Stimulated activated effector memory CD8-positive, alpha-beta T cell treated with anti-CD3 and anti-CD28 coated beads, Interleukin-12 subunit alpha, Interleukin-12 subunit beta, amount 100 ng/mL, for 72 hours (primary cell): ENCODE measurements around the gene ENOX1.

Experiments used
- ATAC-seq: fragments of 150-1000 bp; cut with Tn5 transposase; 2 replicates; pipeline ENCODE4 v1.10.0; 2021
- DNase-seq, 2 donors: peaks; one replicate each; pipeline ENCODE4 v3.0.0; 2021 to 2022; ENCODE audit warnings: low spot score in 2 of 2
- H3K27ac Mint-ChIP-seq: one replicate; pipeline ENCODE4 v1.8.0; 2022; ENCODE audit warnings: mild to moderate bottlenecking, mixed read lengths
- H3K36me3 Mint-ChIP-seq: one replicate; pipeline ENCODE4 v1.8.0; 2022; ENCODE audit warnings: mild to moderate bottlenecking, mixed read lengths
- H3K4me1 Mint-ChIP-seq: one replicate; pipeline ENCODE4 v1.8.0; 2022; ENCODE audit warnings: mixed read lengths
- H3K4me3 Mint-ChIP-seq: one replicate; pipeline ENCODE4 v1.8.0; 2022; ENCODE audit warnings: mild to moderate bottlenecking, mixed read lengths
- H3K9me3 Mint-ChIP-seq: one replicate; pipeline ENCODE4 v1.8.0; 2022; ENCODE audit warnings: mixed read lengths

The ENOX1 gene

DNA sequence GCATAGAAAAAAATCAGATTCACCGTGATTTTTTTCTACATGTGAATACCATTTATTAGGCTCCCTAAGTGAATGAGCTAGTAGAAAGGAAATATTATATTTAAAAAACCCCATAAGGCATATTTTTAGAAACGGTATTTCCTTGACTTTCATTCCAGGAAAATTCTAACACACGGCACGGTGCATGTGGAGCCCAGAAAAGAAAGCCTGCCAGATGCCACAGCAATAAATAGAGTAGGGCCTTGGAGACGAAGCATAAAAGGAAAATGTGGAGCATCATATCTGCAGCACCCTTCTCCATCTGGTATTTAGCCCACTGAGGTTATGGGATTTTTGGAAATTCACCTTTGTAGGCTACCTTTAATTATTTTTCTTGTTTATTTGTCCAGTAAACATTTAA is 314.4 kb downstream of the ENOX1 start:
- Mint-ChIP-seq H3K9me3 (no peaks in the 10 kb centered on the region), H3K4me3 (no peak overlapping the region), H3K27ac (no peak overlapping the region), H3K4me1 (no peaks in the 10 kb centered on the region), H3K36me3 (no peaks in the 10 kb centered on the region)
- ATAC-seq (no peak), DNase-seq (no peak)

DNA sequence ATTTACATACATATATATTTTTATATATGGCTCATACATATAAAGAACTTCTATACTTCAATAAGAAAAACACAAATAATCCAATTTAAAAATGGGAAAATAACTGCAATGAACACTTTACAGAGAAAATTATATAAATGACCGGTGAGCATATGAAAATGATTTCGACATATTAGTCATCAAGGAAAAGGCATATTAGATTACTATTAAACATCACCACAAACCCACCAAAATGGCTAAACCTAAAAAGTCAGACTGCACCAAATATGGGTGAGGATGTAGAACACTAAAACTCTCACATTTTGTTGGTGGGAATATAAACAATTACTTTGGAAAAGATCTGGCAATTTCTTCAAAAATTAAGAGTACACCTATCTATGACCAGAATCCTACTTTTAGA is 316.2 kb downstream of the ENOX1 start:
- H3K36me3 Mint-ChIP-seq = no peaks in the 10 kb centered on the region
- H3K27ac Mint-ChIP-seq = no peak overlapping the region
- ATAC-seq (no peak), DNase-seq (no peak)
- H3K4me3 Mint-ChIP-seq = no peak overlapping the region
- H3K9me3 Mint-ChIP-seq = no peaks in the 10 kb centered on the region
- H3K4me1 Mint-ChIP-seq = no peaks in the 10 kb centered on the region

DNA sequence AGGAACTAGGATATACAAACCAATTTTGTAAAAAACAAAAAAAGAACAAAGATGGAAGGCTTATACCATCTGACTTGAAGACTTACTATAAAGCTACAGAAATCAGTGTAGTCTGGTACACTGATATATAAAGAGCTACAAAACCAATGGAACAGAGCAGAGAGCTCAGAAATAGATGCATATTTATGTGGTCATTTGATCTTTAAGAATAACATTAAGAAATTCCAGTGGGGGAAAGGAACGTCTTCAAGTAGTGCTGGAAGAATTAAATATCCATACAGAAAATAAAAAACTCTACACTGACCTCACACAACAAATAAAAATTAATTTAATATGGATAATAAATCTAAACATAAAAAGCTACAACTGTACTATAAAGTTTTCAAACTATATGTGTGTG is 317.0 kb downstream of the ENOX1 start:
- Mint-ChIP-seq H3K4me1 (no peaks in the 10 kb centered on the region), H3K9me3 (no peaks in the 10 kb centered on the region), H3K27ac (no peak overlapping the region), H3K36me3 (no peaks in the 10 kb centered on the region), H3K4me3 (no peak overlapping the region)
- no peak for ATAC-seq
- no peak for DNase-seq

DNA sequence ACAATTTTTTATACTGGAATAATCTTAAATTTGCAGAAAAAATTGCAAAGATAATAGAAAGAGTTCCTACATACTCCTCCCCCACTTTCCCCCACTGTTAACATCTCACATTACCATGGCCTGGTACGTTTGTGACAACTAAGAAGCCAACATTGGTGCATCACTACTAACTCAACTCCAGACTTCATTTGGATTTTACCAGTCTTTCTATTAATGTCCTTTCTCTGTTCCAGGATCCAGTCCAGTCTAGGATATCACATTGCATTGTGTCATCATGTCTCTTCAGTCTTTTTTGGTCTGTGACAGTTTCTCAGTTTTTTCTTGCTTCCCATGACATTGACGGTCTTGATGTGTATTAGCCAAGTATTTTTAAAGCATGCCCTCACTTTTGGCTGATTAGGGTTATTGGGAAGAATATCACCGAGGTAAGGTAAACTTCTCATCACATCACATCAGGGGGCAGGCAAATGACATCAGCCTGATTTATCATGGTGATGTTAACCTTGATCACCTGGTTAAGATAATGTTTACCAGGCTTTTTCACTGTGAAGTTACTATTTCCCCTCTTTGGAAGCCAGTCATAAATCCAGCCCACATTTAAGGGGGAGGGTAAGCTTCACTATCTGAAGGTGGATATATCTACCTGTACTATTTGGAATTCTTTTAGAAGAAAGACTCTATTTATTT is 322.1 kb downstream of the ENOX1 start:
- Mint-ChIP-seq H3K36me3 (no peaks in the 10 kb centered on the region), H3K4me1 (no peaks in the 10 kb centered on the region), H3K9me3 (no peaks in the 10 kb centered on the region), H3K4me3 (no peak overlapping the region), H3K27ac (no peak overlapping the region)
- no peak for DNase-seq
- ATAC-seq = no peak

DNA sequence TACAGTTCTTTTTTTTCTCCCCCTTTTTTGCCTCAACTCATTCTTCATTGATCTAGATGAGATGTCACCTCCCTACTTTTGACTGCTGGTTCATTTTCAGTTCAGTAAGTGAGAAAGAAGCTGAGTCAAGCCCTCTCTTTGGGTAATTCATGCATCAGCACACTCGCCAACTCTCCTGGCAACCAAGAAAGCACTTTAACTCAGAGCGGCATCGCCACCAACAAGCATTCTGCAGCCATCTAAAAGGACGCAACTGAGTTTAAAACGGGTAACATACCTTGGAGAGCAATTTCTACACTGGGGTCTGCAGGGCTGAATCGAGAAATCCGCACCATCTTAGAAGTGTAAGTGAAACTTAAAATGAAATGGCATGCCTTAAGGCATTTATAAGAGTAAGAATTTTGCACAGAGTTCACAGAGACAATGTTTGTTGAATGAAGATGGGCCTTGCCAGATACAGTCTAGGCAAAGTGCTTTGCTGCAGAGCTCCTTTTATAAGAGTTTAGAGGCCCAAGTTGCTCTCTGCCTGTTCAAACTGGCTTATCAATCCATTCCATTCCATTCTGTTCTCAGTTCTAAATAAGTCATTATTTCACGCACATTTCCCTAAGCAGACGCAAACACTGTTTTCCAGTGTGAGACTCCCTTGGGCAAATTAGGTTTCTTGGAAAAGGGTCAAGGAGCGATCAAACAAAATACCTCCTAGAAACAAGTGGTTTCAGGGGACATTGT is 338.0 kb downstream of the ENOX1 start:
- ATAC-seq = no peak
- no peak for DNase-seq
- no peaks in the 10 kb centered on the region for H3K9me3 Mint-ChIP-seq
- H3K27ac Mint-ChIP-seq = no peak overlapping the region
- no peaks in the 10 kb centered on the region for H3K36me3 Mint-ChIP-seq
- H3K4me1 Mint-ChIP-seq = no peaks in the 10 kb centered on the region
- no peak overlapping the region for H3K4me3 Mint-ChIP-seq

DNA sequence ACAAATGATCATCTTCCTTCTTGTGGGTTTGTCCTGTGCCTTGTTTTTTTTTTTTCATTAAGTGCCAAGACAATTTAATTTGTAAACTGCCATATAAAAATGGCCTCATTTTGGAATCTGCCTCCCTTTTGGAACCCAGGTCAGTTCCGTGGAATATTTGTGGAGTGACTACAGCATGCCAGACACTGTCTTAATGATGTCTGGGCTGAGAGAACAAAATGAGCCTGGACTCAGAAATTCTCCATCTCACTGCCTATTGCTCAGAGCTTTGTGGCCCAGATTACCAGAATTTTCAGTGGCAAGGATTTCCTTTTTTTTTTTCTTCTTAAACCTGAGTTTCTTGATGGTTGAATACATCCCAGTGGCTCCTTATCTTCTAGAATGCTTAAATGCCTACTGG is 340.6 kb downstream of the ENOX1 start:
- no peaks in the 10 kb centered on the region for H3K9me3 Mint-ChIP-seq

DNA sequence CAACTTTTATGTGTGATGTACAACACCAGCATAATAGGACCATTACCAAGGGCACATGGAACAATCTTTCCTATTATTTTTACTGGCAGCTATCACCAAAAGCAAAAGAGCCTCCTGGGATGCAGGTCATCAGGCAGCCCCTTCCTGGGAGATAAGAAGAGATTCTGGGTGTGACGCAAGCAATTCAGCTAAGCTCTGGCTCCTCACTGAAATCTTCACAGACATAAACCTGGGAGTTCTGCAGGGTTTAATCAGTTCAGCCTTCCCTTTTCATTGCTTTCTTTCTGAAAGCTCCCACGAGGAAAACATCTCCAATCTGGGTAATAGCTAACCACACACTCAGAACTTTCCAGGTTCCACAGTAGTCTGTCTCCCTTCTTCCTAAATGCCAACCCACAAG is 341.1 kb downstream of the ENOX1 start:
- DNase-seq = no peak
- ATAC-seq = no peak
- no peaks in the 10 kb centered on the region for H3K9me3 Mint-ChIP-seq
- H3K4me3 Mint-ChIP-seq = no peak overlapping the region
- H3K27ac Mint-ChIP-seq = no peak overlapping the region
- H3K36me3 Mint-ChIP-seq = no peaks in the 10 kb centered on the region
- no peaks in the 10 kb centered on the region for H3K4me1 Mint-ChIP-seq

More for the DNA sequence above, 340.6 kb downstream of the ENOX1 start:
- H3K36me3 Mint-ChIP-seq = no peaks in the 10 kb centered on the region
- no peak overlapping the region for H3K27ac Mint-ChIP-seq
- no peak overlapping the region for H3K4me3 Mint-ChIP-seq
- ATAC-seq (no peak), DNase-seq (no peak)
- no peaks in the 10 kb centered on the region for H3K4me1 Mint-ChIP-seq

DNA sequence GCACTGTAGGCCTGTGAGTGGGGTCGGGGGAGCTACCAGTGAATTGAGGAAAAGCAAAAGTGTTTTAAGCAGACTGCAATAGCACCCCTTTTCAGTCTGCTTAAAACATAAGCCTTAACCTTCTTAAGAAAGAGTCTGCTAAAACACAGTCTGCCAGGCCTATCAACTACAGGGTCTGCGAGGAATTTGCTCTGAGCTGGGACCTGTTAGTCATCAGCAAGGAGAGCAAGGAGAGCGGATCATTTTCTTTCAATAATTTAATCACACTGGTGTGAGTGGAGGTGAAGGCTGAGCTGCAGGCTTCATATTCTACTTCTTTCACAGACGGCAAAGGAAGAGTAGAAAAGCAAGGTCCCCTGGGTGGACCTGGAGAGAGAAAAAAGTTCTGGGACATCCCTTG is 342.7 kb downstream of the ENOX1 start:
- no peak for DNase-seq

DNA sequence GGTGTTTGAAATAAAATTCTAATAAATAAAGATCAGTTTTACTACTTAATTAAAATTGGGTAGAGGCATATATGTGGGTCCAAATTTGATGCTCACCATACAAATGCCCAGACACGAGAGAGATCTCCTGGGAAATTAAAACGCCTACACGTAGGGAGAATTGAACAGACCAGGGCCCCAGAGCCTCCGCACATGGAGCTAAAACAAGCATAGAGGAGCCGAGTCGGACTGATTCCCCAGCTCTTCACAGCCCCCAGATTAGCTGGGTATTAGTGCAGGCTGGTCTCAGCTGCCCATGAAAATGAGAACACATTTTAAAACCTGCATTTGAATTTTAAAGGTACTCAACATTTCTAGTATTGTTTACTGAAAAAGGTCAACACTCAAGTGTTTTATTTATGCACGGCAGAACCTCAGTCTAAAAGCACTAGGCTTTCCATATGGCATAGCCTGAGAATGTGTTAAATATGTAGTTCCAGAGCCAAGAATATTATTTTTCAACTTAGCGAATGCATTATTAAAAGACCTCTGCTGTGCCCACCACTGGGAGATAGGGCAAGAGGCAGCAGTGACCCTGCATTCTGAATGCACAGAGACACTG is 344.8 kb downstream of the ENOX1 start:
- Mint-ChIP-seq H3K36me3 (no peaks in the 10 kb centered on the region), H3K27ac (no peak overlapping the region), H3K4me1 (no peaks in the 10 kb centered on the region), H3K4me3 (no peak overlapping the region), H3K9me3 (no peaks in the 10 kb centered on the region)
- ATAC-seq (no peak), DNase-seq (no peak)

More for the DNA sequence above, 342.7 kb downstream of the ENOX1 start:
- no peaks in the 10 kb centered on the region for H3K4me1 Mint-ChIP-seq
- H3K27ac Mint-ChIP-seq = no peak overlapping the region
- no peak for ATAC-seq
- no peaks in the 10 kb centered on the region for H3K9me3 Mint-ChIP-seq
- no peak overlapping the region for H3K4me3 Mint-ChIP-seq
- no peaks in the 10 kb centered on the region for H3K36me3 Mint-ChIP-seq

DNA sequence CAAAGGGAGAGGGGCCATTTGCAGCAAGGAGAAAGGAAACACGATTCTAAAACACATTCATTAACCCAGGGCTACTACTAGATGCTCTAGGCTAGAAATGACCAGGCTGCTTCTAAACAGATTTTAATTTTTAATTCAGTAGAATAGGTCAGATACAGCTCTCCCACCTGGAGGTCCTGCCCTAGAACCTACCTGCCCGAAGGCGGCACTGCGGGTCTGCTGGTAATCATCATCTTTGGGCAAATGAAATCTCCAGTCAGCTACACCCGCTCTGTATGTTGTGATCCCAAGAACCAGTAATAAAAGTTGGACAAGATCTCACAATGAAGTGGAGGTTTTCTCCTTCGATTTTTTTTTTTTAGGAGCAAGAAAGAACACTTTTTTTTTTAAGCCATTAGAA is 345.3 kb downstream of the ENOX1 start:
- DNase-seq (no peak), ATAC-seq (no peak)
- Mint-ChIP-seq H3K4me1 (no peaks in the 10 kb centered on the region), H3K4me3 (no peak overlapping the region), H3K9me3 (no peaks in the 10 kb centered on the region), H3K27ac (no peak overlapping the region), H3K36me3 (no peaks in the 10 kb centered on the region)

DNA sequence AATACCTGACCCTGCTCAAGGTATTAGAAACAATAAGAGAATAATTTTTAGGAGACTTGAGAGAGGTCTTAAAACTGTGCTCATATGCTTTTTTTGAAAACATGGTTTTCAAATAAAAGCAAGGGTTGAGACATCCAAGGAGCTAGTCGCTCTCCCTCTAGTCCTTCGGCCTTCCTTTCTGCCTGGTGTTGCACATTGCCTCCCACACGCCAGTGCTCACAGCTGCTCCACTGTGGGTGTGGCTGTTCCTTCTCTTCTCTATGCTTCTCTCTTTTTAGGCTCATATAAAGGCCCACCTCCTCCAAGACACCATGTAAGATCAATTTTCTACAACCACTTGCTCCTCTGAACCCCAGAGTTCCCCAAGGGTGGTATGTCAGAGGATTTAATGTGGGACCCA is 352.6 kb downstream of the ENOX1 start:
- H3K27ac Mint-ChIP-seq = no peak overlapping the region
- H3K4me3 Mint-ChIP-seq = no peak overlapping the region
- no peak for ATAC-seq
- no peaks in the 10 kb centered on the region for H3K36me3 Mint-ChIP-seq
- DNase-seq = no peak
- no peaks in the 10 kb centered on the region for H3K4me1 Mint-ChIP-seq
- H3K9me3 Mint-ChIP-seq = no peaks in the 10 kb centered on the region

DNA sequence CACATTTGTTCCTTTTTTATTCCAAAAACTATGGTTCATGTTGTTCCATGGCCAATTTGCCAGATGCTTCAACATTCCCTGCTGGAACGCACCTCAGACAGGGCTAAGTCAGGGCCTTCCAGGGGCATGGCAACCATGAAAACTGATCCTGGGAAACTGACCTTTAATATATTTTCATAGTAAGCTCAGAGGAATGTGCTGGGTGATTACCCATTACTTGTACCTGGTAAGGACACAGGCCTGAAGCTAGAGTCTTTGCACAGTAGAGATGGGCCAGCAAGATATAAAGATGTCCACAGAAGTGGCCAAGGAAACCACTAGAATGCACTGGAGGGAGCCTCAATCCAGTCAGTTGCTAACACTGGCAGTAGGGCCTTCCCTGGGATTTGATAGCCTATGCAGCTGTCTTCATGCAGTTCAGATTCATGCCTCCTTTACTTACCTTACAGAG is 353.1 kb downstream of the ENOX1 start:
- Mint-ChIP-seq H3K27ac (no peak overlapping the region), H3K9me3 (no peaks in the 10 kb centered on the region), H3K4me1 (no peaks in the 10 kb centered on the region), H3K36me3 (no peaks in the 10 kb centered on the region), H3K4me3 (no peak overlapping the region)
- ATAC-seq (no peak), DNase-seq (no peak)

DNA sequence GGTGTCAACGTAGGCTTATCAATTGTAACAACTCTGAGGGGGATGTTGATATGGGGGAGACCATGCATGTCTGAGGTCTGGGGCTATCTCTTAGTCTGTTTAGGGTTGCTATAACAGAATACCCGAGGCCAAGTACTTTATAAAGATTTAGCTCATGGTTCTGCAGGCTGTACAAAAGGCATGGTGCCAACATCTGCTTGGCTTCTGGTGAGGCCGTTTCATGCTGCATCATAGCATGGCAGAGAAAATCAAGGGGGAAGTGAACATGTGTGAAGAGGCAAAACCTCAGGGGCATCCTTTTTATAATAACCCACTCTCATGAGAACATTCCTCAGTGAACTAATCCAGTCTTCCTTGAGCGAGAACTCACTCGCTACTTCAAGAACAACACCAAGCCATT is 353.8 kb downstream of the ENOX1 start:
- no peak for ATAC-seq
- Mint-ChIP-seq H3K36me3 (no peaks in the 10 kb centered on the region), H3K4me3 (no peak overlapping the region), H3K27ac (no peak overlapping the region), H3K4me1 (no peaks in the 10 kb centered on the region), H3K9me3 (no peaks in the 10 kb centered on the region)
- no peak for DNase-seq

DNA sequence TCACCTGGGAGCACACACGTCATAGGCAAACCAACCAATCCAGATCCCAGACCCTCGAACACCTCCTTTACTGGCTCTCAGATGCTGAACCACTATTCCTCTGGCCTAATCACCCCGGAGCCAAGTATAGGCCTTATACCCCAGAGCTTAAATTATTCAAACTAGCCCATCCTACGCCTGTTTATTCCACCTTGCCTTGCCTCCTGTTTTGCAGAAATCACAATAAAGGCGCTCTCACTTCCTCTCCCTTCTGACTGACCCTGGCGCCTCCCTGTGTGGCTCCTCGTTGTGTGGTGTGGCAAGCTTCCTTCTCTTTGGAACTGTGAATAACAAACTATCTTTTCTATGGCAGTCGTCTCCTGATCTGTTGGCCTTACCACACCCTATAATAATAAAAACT is 354.9 kb downstream of the ENOX1 start:
- Mint-ChIP-seq H3K36me3 (no peaks in the 10 kb centered on the region), H3K4me3 (no peak overlapping the region), H3K9me3 (no peaks in the 10 kb centered on the region), H3K4me1 (no peaks in the 10 kb centered on the region), H3K27ac (no peak overlapping the region)
- ATAC-seq (no peak), DNase-seq (no peak)

DNA sequence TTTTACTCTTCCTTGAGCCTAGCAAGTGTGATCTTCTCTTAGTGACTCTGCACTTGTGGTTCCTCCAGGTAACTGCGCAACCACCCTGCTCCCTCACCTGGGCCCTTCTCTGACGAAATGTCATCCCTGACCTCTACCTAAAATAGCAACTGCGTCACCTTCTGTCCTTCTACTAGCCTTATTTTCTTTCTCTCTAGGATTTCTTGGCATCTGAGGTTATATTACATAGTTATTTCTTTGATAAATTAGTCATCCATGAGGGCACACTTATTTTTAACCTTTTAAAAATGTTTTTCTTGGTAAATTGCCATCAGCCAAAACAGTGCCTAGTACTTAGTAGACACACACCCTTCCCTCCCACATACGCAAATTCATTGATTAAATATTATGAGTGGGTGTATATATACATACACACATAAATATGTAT is 355.5 kb downstream of the ENOX1 start:
- H3K27ac Mint-ChIP-seq = no peak overlapping the region
- no peaks in the 10 kb centered on the region for H3K4me1 Mint-ChIP-seq
- H3K4me3 Mint-ChIP-seq = no peak overlapping the region
- H3K36me3 Mint-ChIP-seq = no peaks in the 10 kb centered on the region
- no peaks in the 10 kb centered on the region for H3K9me3 Mint-ChIP-seq
- DNase-seq (no peak), ATAC-seq (no peak)
